Ovary (tissue), 3 donors: ENCODE measurements around the gene ARFIP2.

Source experiments
- CTCF ChIP-seq, 3 donors: fragments of 450-650 bp in 2 of 3; fragments of 200-600 bp in 1 of 3; IDR thresholded peaks; one replicate each; pipeline versions ENCODE4 v1.5.1 to v1.8.0; 2016 to 2022; ENCODE audit warnings: antibody characterized with exemption in 3 of 3, mild to moderate bottlenecking in 1 of 3
- EP300 ChIP-seq: sonication (generic); formaldehyde crosslinking; IDR thresholded peaks from one replicate; pipeline ENCODE4 v1.6.1; 2017; ENCODE audit warnings: antibody characterized with exemption
- POLR2A ChIP-seq: fragments of 450-650 bp; IDR thresholded peaks from one replicate; pipeline ENCODE4 v1.6.1; 2017; ENCODE audit warnings: antibody characterized with exemption, mild to moderate bottlenecking, moderate library complexity
- donor health status: DM: no; HTN: no; CAD: no.

- no peak for TF ChIP-seq CTCF (IDR thresholded peaks at IDR 0.05)
- no peak for TF ChIP-seq POLR2A
- TF ChIP-seq EP300: no peak
Observed at GRCh38 chr11:6474806-6475500, 6.2 kb downstream of the ARFIP2 start.
